ENCODE data around the gene DNAJA1. TPM values are rescaled to one million over a fixed set of nuclear protein-coding genes. Genes with fewer than 3 reads are reported as not detected.
"Not testable (repeated sequence)": the region's sequence is repeated elsewhere in the genome, so short reads cannot be mapped to it uniquely, and the experiment has no call there.

DNAJA1 gene
- total RNA-seq, 6 experiments from 2014 or later: 118 to 171 (median 140) TPM

DNA sequence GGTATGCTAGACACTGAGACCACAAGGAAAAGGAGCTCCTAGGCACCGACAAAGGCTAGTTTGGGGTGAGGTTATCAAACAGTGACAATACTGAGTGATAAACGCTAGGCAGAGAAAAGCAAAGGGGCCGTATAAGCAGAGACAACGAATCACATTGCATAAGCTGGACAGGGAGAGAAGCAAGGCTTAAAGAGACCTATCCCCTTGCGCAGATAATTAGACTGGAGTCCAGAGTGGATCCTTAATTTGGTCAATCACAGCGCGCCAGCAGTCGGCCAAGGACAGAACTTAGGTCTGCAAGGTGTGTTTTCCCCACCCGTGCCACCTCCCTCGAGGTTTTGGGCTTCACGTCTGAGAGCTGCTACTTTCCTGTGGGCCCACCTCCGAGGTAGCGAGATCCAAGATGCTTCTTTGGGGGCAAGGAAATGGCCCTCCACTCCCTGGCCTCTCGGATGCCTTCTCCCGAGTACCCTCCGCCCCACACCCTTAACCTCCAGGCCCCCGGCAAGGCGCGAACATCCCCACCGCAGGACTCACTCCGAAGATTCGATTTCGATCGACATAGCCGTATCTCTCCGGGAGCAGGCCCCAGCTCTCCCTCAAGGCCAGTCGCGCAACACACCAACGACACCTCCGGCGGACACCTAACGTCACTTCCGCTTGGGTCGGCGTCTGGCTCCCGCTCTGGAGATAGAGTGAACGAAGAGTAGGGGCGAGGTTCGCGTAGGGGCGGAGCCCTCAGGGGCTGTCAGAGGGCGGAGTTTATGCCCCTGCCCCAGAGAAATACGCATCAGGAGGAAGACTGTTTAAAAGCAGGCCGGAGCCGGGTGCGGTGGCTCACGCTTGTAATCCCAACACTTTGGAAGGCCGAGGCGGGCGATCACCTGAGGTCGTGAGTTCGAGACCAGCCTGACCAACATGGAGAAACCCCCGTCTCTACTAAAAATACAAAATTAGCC lies 51.3 kb downstream of the DNAJA1 start, which contains the start of gene SMU1:
Gene SMU1 (minus strand): TSS at position 629 of the 959 bp plus-strand sequence. CDS start 66 bp downstream, at position 563.
- Mint-ChIP-seq H3K9me3 (no peaks in the 10 kb centered on the region), H3K27me3 (ENCODE audit: insufficient read depth) (peaks cover 6% of the 10 kb centered on the region), H3K4me3 (peak within 1 kb of the TSS; percentile 99), H3K4me1 (ENCODE audit: low read depth) (peaks cover 14% of the 10 kb centered on the region), H3K27ac (peak within 1 kb of the TSS; percentile 99), H3K36me3 (ENCODE audit: low read depth) (peaks cover 16% of the 10 kb centered on the region; the same call in 1 of the 2 replicates)
- peak; percentile 96 for DNase-seq
- TF ChIP-seq, protein P1, sequence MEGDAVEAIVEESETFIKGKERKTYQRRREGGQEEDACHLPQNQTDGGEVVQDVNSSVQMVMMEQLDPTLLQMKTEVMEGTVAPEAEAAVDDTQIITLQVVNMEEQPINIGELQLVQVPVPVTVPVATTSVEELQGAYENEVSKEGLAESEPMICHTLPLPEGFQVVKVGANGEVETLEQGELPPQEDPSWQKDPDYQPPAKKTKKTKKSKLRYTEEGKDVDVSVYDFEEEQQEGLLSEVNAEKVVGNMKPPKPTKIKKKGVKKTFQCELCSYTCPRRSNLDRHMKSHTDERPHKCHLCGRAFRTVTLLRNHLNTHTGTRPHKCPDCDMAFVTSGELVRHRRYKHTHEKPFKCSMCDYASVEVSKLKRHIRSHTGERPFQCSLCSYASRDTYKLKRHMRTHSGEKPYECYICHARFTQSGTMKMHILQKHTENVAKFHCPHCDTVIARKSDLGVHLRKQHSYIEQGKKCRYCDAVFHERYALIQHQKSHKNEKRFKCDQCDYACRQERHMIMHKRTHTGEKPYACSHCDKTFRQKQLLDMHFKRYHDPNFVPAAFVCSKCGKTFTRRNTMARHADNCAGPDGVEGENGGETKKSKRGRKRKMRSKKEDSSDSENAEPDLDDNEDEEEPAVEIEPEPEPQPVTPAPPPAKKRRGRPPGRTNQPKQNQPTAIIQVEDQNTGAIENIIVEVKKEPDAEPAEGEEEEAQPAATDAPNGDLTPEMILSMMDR (IDR thresholded peaks at IDR 0.05): no peak

DNA sequence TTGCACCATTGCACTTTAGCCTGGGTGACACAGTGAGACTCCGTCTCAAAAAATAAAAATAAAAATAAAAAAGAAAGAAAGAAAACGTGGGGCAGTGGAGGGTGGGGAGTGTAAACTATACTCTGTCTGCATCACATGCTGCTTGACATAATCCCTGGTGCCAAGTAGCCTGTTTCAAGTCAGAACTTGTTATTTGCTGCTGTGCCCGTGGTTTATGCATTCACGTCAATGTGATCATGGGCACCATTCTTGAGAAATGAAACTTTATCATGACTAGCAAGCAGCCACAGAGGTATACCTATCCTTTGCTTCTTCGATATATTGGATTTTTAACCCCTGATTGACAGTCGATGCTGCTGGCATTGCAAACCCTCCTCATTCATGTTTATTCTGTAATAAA lies 55.5 kb downstream of the DNAJA1 start:
- Mint-ChIP-seq H3K4me3 (no peak overlapping the region), H3K27me3 (ENCODE audit: insufficient read depth) (peaks cover 6% of the 10 kb centered on the region), H3K36me3 (ENCODE audit: low read depth) (peaks cover 6% of the 10 kb centered on the region; the same call in 1 of the 2 replicates), H3K4me1 (ENCODE audit: low read depth) (peaks cover 9% of the 10 kb centered on the region), H3K27ac (no peak overlapping the region), H3K9me3 (no peaks in the 10 kb centered on the region)
- DNase-seq: no peak
- TF ChIP-seq, protein P1 (IDR thresholded peaks at IDR 0.05): no peak

DNA sequence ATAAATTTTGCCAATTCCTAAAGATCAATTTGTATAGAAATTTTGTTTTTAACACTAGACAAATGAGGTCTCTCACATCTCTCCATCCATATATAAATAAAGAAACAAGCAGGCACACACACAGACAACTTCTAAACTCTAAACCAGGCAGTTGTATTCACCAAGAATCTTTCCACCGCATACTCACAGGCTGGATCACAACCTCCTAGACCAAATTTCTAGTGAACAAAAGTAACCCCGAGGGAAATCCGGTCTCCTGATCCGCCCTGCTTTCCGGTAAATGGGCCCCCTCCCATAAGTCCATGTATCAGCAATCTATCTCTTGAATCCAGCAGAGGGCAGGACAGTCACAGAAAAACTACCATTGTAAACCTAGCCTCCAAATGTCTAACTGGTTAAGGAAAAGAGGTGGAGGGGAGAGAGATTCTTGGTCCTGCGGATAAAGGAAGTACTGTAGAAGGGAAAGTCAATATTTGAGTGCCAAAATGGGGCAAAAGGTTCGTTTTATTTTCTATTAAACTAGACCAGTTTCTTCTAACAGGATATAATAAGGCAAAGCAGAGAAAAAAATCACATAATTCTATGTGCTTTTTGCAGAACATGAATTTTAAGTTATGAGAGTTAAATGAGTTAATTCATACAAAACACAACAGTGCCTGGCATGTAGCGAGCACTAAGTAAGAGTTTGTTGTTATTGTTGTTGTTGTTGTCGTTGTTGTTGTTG lies 56.2 kb downstream of the DNAJA1 start:
- Mint-ChIP-seq H3K9me3 (no peaks in the 10 kb centered on the region), H3K27me3 (ENCODE audit: insufficient read depth) (peaks cover 6% of the 10 kb centered on the region), H3K4me3 (no peak overlapping the region), H3K27ac (no peak overlapping the region), H3K36me3 (ENCODE audit: low read depth) (peaks cover 5% of the 10 kb centered on the region; the same call in 1 of the 2 replicates), H3K4me1 (ENCODE audit: low read depth) (peaks cover 4% of the 10 kb centered on the region; the same call in 1 of the 2 replicates)
- TF ChIP-seq, protein P1 (IDR thresholded peaks at IDR 0.05): peak; percentile 88
- peak; percentile 78 for DNase-seq

GRCh38 chr9:33082128-33082527 lies 57.1 kb downstream of the DNAJA1 start:
- Mint-ChIP-seq H3K27me3 (ENCODE audit: insufficient read depth) (no peaks in the 10 kb centered on the region), H3K27ac (no peak overlapping the region), H3K4me3 (no peak overlapping the region), H3K4me1 (ENCODE audit: low read depth) (no peaks in the 10 kb centered on the region), H3K9me3 (no peaks in the 10 kb centered on the region), H3K36me3 (ENCODE audit: low read depth) (no peaks in the 10 kb centered on the region)
- TF ChIP-seq, protein P1 (IDR thresholded peaks at IDR 0.05): no peak
- DNase-seq: no peak

DNA sequence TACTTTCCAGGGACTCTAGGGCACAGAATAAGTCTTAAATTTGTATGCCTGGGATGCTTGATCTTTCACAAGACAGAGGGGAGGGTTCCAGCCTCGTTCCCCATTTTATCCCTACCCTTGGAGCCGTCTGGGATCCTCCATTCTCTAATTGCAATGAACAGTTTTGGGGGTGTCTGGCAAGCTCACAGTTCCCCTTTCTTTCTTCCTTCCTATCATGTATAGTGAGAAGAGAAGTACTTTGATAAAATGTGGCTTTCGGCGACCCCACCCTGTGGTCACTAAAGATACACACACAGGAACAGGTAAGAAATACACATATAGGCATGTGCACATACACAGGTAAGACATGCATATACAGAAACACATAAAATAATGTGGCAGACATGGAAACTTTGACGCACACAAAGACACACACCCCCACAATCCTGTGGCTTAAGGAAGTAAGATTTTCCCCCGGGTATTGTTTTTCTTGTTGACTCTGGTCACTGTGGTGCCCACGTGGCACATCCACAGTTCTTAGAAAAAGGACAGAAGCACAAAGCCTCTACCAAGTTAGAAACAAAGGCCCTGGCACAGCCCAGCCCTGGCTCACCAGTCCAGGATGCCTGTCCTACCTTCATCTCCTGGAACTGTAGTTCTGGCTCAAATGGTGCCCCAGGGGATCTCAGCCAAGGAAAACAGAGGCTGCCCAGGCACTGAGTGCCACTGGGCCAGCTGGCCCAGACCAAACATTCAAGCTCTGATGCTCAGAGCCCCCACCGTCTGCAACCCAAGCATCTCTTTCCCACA lies 57.7 kb downstream of the DNAJA1 start:
- Mint-ChIP-seq H3K4me3 (no peak overlapping the region), H3K9me3 (no peaks in the 10 kb centered on the region), H3K36me3 (ENCODE audit: low read depth) (no peaks in the 10 kb centered on the region), H3K27me3 (ENCODE audit: insufficient read depth) (peaks cover 3% of the 10 kb centered on the region), H3K27ac (no peak overlapping the region; the same call in 1 of the 2 replicates), H3K4me1 (ENCODE audit: low read depth) (no peaks in the 10 kb centered on the region)
- DNase-seq: no peak
- TF ChIP-seq, protein P1 (IDR thresholded peaks at IDR 0.05): no peak

- H3K9me3 Mint-ChIP-seq; H3K4me3 Mint-ChIP-seq; H3K27me3 Mint-ChIP-seq (ENCODE audit: insufficient read depth); H3K4me1 Mint-ChIP-seq (ENCODE audit: low read depth); H3K36me3 Mint-ChIP-seq (ENCODE audit: low read depth); H3K27ac Mint-ChIP-seq; DNase-seq: not testable (repeated sequence)
These were observed 60.6 kb downstream of the DNAJA1 start for GRCh38 chr9:33085672-33086071.

All from HFFc6 (cell line).